RKO (cell line): ENCODE results near the gene LRRC39.

Source experiments
- DNase-seq: peaks from one replicate; pipeline ENCODE4 v3.0.0-alpha.2; 2016; ENCODE audit warnings: low spot score

The LRRC39 gene

DNA sequence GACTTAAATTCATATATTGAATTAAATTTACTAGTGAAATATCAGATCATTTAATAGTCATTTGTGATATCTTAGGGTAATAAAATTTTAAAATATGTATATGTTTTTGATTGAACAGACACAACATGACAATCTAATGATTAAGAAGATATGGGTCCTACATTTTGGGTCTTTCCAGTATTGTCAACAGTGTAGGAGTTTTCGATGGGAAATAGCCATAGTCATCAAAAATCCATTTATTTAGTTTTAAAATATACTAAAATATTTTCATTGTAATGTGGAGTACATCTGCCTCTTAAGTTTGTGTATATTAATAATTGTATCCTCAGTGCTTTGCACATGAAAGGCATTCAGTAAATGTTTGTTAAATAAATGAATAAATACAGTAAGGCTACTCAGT is 31.1 kb downstream of the LRRC39 start:
- no peak for DNase-seq

DNA sequence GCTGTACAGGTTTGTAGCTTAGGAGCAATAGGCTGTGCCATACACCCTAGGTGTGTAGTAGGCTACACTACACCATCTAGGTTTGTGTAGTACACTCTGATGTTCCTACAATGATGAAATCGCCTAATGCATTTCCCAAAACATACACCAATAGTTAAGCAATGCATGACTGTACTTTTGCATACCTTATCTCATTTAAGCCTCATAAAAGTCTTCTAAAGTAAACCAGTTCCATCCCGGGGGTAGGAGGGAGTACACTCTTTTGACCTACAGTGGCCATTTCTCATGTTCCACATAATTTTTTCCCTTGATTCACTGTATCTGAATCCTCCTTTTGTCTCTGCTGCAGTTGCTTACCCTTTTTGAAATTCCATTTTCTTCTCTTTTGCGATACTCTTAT is 32.9 kb downstream of the LRRC39 start:
- no peak for DNase-seq

DNA sequence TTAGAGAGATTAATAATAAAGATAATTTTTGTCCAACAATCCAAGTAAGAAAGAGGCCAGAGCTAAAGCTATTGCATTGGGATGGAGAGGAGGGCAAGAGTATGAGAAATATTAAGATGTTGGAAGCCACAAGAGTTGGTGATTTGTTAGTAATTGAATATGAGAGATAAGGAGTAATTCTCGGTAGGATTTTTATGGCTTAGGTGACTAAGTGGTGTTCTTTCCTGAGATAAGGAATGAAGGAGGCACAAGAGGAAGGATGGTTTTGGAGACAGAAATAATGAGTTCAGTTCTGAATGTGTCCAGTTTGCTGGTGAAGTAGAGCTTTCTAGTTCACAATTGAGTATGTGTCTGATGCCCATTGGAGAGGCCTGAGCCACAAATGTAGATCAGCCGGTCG is 35.7 kb downstream of the LRRC39 start:
- DNase-seq: no peak

DNA sequence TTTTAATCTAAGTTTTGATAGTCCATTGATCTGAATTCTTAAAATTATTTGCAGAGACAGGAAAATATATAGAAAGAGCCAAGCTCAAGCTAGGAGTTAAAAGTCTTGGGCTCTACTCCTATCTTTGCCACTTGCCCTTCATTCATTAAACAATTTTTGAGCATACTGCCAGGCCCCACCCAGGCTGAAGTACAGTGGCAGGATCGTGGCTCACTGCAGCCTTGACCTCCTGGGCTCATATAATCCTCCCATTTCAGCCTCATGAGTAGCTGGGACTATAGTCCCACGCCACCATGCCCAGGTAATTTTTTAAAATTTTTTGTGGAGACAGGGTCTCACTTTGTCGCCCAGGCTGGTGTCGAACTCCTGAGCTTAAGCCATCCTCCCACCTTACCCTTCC is 36.9 kb downstream of the LRRC39 start:
- DNase-seq: no peak

DNA sequence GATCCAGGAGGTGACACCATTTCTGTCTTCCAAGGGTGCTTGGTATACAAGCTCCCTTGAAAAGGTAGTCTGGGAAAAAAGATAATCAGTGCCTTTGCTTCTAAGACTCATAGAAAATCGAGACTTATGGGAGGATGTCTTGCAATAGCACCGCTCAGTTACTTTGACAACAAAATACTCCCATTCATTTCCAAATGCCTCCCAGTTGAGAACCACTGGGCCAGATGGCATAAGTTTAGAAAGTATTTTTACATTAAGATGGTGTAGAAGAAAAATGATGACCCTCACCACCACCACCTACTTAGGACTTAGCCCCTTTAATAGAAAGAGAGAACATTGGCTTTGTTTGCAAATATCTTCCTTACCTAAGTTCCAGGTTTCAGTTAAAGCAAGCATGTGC is 40.5 kb downstream of the LRRC39 start:
- no peak for DNase-seq

DNA sequence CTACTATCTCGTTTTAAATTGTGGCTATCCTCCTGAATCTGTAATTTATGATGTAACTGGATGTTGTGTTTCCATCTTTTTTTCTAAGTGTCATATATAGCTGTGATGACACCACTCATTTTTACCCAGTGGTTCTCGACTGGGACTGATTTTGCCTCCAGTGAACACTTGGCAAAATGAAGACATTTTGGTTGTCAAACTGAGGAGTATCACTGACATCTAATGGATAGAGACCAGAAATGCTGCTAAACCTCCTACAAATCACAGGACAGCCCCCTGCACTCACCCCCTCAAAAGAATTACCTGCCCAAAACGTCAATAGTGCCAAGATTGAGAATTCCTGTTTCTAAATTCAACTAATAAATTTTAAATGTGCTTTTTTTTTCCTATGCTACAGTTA is 43.2 kb downstream of the LRRC39 start:
- DNase-seq: peak; percentile 52

DNA sequence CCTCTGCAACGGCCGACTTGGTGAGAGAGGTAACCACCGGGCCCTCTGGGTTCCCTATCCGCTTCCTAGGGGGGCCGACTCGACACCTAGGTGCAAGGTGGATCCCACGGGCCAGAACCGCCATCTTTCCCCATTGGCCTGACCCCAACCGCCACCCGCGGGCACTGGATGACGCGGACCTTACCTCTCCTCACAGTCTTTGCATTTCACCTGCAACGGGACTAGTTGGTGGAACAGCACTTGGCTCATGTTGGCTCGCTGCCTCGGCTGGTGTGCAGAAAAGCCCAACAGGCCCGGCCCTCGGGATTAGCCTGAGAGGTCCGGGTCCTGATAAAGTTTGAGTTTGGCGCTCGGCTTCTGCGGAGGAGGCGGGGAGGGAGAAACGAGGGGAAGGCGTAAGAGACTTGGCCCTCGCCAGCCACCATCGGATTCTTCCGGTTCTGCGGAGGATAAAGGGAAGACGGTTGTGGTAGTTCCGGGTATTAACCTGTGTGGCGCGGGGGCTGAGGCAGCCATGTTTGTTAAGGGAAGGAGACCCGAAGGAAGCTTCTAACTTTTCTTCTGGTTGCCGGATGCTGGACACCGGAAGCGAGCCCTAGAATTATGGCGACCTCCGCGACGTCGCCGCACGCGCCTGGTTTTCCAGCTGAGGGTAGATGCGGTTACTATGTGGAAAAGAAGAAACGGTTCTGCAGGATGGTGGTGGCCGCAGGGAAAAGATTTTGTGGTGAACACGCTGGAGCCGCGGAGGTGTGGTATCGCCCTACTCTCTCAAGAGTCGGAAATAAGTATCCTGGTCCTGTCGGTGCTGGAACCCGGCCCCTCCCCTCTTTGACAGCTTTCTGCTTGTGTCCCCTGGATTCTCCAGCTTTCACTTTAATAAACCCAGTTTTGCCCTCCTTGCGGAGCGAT is 45.2 kb downstream of the LRRC39 start, which contains the start of the genes SASS6 and TRMT13:
Gene SASS6 (minus strand): TSS at position 365 of the 912 bp plus-strand sequence. CDS start 116 bp downstream, at position 249.
Gene TRMT13 (plus strand): TSS at position 598 of the 912 bp plus-strand sequence. CDS start 6 bp downstream, at position 604.
- DNase-seq: peak; percentile 98

DNA sequence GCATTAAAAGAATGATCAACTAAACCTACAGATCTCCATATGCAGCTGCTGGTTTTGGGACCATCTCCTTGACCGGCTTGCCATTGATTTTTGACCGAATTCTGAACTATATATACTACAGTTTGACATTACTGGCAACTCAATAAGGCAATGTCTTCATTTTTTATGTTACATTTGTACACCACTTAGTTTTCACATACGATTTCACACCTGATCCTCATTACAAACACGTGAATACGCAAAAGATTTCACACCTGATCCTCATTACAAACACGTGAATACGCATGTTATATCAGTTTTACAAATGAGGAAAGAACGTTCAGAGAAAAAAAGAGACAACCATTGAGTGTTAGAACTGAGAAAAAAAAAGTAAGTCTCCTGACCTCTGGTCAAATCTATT is 46.4 kb downstream of the LRRC39 start:
- DNase-seq: no peak

DNA sequence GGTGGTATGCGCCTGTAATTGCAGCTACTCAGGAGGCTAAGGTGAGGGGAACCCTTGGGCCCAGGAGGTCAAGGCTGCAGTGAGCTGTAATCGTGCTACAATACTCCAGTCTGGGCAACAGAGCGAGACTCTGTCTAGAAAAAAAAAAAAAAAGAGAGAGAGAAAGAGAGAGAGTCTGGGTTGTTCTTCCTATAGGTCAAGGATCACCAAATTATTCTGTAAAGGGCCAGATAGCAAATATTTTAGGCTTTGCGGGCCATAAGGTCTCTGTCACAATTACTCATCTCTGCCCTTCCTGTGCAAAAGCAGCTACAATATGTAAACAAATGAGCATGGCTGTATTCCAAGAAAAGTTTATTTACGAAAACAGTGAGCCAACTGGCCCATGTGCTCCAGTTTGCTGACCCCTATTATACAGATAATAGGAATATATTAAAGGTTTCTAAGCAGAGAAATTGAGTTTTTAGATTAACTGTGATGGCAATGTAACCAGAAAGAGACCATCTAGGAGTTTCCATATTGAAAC is 47.4 kb downstream of the LRRC39 start:
- DNase-seq: peak; percentile 39

DNA sequence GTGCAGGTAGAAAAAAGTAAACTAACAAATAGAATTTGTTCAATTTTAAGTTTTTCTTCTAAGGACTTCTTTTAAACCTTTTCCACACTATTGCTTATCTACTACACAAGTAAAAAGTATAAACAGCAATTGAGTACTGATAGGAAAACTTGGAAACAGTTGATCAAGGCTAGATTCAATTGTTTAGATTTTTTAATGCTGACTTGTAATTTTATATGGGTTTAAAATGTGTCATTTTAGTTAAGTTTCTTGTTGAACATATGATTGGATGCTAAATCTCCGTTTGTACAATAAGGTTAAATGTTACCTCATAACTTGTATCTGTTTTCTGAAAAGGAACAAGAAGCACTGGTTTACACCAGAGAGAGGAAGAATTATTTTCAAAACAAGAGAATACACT is 50.8 kb downstream of the LRRC39 start:
- no peak for DNase-seq

DNA sequence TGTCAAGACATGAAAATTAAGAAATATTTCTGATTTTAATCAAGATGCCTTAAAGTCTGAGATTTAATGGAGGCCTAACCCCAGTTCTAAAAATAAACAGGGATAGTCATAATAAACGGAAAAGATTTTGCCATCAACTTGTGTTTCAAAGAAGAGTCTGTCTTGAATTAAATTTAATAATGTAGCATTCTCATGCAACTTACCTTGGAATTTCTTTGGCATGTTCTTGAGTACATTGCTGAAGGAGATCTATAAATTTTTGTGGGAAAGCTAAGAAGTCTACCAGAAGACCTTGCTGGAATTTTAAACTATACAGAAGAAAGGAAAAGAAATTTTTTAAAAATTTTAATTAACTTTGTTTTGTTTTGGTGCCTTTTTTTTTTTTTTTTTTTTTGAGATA is 55.9 kb downstream of the LRRC39 start:
- DNase-seq: no peak

DNA sequence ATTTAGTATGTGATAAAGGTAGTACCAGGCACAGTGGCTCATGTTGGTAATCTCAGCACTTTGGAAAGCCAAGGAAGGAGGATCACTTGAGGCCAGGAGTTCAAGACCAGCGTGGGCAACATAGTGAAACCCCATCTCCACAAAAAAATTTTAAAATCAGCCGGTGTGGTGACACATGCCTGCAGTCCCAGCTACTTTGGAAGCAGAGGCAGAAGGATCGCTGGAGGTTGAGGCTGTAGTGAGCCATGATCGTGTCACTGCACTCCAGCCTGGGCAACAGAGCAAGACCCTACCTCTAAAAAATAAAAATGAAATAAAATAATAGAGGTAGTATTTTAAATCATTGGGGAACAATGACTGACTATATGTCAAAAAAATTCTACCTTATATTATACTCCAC is 62.5 kb downstream of the LRRC39 start:
- no peak for DNase-seq

DNA sequence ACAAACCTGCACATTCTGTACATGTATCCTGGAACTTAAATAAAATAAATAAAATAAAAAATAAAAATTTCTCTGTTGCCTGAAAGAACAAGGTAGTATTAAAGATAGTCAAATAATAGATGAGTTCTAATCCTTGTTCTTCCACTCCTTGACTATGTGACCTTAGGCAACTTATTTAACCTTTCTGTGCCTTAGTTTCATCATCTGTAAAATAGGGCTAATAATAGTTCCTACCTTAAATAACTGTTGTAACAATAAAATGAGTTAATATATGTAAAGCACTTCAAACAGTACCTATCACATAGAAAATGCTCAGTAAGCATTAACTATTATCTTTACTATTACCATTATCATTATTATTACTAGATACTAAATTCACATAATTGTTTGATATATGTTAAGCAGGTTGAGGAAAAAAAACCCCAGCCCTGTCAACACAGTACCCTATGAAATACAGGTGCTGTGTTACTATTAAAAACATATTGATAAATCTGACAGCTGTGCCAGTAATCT is 68.4 kb downstream of the LRRC39 start:
- no peak for DNase-seq

DNA sequence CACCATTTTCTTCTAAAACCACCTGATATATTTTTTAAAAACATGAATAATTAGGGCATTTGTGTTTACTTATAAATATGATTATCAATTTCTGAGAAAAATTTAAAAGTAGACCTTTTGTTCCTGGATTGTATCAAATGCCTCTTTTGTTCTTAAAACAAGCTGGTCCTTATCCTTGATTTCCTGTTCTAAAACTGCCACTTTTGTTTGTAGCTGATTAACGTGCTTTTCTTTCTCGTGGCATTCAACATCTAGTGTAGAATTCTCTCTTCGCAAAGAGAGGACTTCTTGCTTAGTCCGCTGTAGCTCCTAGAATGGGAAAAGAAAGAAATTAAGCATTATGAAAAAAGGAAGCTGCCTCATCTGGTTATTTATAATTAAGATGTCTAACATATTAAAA is 70.4 kb downstream of the LRRC39 start:
- no peak for DNase-seq

DNA sequence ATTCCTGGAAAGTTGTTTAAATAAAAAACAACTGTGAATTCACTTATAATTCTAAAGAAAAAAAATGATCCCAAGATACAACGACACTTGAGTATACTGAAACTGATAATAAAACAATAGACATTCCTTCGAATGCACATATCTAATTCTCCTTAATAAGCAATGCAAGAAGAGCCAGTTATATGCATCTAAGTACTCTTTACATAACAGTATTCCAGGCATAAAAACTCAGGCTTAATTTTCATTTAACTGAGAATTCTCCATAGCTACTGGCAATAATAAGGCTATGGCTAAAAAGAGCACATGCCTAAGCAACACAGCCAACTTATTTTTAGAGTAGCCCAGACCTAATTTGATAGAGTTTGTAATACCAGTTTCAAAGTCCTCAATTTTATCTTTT is 76.5 kb downstream of the LRRC39 start:
- DNase-seq: no peak

DNA sequence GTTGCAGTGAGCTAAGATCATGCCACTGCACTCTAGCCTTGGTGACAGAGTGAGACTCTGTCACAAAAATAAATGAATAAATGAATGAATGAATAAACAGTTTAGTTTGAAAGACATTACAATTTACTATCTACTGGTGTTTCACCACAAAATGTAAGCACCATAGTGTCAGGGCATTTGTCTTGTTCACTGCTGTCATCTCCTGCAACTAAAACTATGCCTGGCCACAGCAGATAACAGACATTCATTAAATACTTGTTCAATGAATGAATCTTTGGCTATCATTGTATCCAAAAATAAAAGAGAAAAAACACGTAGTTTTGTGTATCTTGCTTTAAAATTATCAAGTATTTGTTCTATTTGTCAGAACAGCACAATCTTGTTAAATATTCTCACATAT is 77.9 kb downstream of the LRRC39 start:
- DNase-seq: no peak
